Lung (tissue), 12 donors: ENCODE measurements around the gene PTDSS2. TPM values are rescaled to one million over a fixed set of nuclear protein-coding genes. Genes with fewer than 3 reads are reported as not detected.
"Not testable (repeated sequence)": the region's sequence is repeated elsewhere in the genome, so short reads cannot be mapped to it uniquely, and the experiment has no call there.

ENCODE experiments used
- ATAC-seq: fragments of 200-7000 bp; cut with Tn5 transposase; one replicate; pipeline ENCODE4 v1.9.1; 2020; ENCODE audit warnings: moderate number of reproducible peaks; ENCODE audit not compliant: insufficient read depth, low FRiP score
- DNase-seq, 3 donors: peaks; one replicate each; pipeline ENCODE4 v3.0.0-alpha.2; 2013 to 2017
- H3K27ac ChIP-seq, 2 donors: one replicate each; pipeline ENCODE4 v1.5.1; 2013; ENCODE audit warnings: mild to moderate bottlenecking in 2 of 2, moderate library complexity in 2 of 2, control low read depth in 1 of 2, inconsistent platforms in 1 of 2, low read depth in 1 of 2, low read length in 1 of 2
- H3K27me3 ChIP-seq, 3 donors: one replicate each; pipeline ENCODE4 v1.5.1; 2013; ENCODE audit warnings: low read length in 2 of 3; ENCODE audit not compliant: control insufficient read depth in 3 of 3, insufficient read depth in 3 of 3
- H3K36me3 ChIP-seq, 4 donors: one replicate each; pipeline ENCODE4 v1.5.1; 2013; ENCODE audit warnings: low read length in 4 of 4, mild to moderate bottlenecking in 1 of 4, moderate library complexity in 1 of 4; ENCODE audit not compliant: control insufficient read depth in 4 of 4, insufficient read depth in 4 of 4
- H3K4me1 ChIP-seq, 5 donors: one replicate each; pipeline ENCODE4 v1.5.1; 2013; ENCODE audit warnings: low read length in 5 of 5, mild to moderate bottlenecking in 2 of 5, moderate library complexity in 1 of 5; ENCODE audit not compliant: control insufficient read depth in 5 of 5, insufficient read depth in 5 of 5
- H3K4me3 ChIP-seq: one replicate; pipeline ENCODE4 v1.5.1; 2013; ENCODE audit warnings: mild to moderate bottlenecking, control low read depth, moderate library complexity
- H3K9ac ChIP-seq, 2 donors: one replicate each; pipeline ENCODE4 v1.5.1; 2013; ENCODE audit warnings: low read length in 2 of 2, control low read depth in 1 of 2; ENCODE audit not compliant: insufficient read depth in 1 of 2
- H3K9me3 ChIP-seq, 4 donors: one replicate each; pipeline ENCODE4 v1.5.1; 2013; ENCODE audit warnings: low read length in 3 of 4, mild to moderate bottlenecking in 1 of 4, moderate library complexity in 1 of 4; ENCODE audit not compliant: control insufficient read depth in 4 of 4, insufficient read depth in 3 of 4
- WGBS, 2 donors: extraction: QIAGEN DNeasy Blood & Tissue Kit; methylation state at CpG; one replicate each; pipeline ENCODE4 v1.1.7; 2013; 5-methylcytosine and 5-hydroxymethylcytosine counted together
- polyA plus RNA-seq, 2 donors: library from polyadenylated mRNA; stranded (reverse); fragments of 200-250 nt; gene quantifications; one replicate each; pipeline ENCODE4 v1.2.1, GENCODE V29; 2013
- total RNA-seq, 2 donors: library from RNA; depleted of rRNA in 1 of 2; stranded (reverse); fragments of >200 nt in 1 of 2; gene quantifications; one replicate each; pipeline ENCODE4 v1.2.1, GENCODE V29; 2014 to 2021
- TF ChIP-seq, protein P1 (sequence below): IDR thresholded peaks from 2 replicates; pipeline ENCODE4 v1.5.1; 2012; ENCODE audit warnings: mild to moderate bottlenecking; ENCODE audit errors: control extremely low read depth, extremely low read depth
- donor health status: control.
- donor health status: control.
- donor health status: Bipolar disorder and iron deficiency.
- donor health status: healthy.
- donor health status: DM: yes; HTN: yes; CAD: no.

PTDSS2 gene
- total and polyA plus RNA-seq, 4 donors: 20.4 to 36.5 (median 28.1) TPM

GRCh38 chr11:424232-424631, 25.8 kb upstream of the PTDSS2 start:
- ATAC-seq (no peak), DNase-seq (no peak)
- Histone ChIP-seq H3K9me3 (peaks cover 0 to 3% (median 0%) of the 10 kb centered on the region in 4 donors), H3K9ac (no peak overlapping the region), H3K27me3 (peaks cover 0 to 7% (median 6%) of the 10 kb centered on the region in 3 donors), H3K36me3 (no peaks in the 10 kb centered on the region), H3K4me1 (no peaks in the 10 kb centered on the region), H3K4me3 (no peak overlapping the region), H3K27ac (no peak overlapping the region)
- TF ChIP-seq, protein P1, sequence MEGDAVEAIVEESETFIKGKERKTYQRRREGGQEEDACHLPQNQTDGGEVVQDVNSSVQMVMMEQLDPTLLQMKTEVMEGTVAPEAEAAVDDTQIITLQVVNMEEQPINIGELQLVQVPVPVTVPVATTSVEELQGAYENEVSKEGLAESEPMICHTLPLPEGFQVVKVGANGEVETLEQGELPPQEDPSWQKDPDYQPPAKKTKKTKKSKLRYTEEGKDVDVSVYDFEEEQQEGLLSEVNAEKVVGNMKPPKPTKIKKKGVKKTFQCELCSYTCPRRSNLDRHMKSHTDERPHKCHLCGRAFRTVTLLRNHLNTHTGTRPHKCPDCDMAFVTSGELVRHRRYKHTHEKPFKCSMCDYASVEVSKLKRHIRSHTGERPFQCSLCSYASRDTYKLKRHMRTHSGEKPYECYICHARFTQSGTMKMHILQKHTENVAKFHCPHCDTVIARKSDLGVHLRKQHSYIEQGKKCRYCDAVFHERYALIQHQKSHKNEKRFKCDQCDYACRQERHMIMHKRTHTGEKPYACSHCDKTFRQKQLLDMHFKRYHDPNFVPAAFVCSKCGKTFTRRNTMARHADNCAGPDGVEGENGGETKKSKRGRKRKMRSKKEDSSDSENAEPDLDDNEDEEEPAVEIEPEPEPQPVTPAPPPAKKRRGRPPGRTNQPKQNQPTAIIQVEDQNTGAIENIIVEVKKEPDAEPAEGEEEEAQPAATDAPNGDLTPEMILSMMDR: no peak
- 92 to 97% methylated on average over 4 of the region's 4 CpGs for WGBS, 2 donors

DNA sequence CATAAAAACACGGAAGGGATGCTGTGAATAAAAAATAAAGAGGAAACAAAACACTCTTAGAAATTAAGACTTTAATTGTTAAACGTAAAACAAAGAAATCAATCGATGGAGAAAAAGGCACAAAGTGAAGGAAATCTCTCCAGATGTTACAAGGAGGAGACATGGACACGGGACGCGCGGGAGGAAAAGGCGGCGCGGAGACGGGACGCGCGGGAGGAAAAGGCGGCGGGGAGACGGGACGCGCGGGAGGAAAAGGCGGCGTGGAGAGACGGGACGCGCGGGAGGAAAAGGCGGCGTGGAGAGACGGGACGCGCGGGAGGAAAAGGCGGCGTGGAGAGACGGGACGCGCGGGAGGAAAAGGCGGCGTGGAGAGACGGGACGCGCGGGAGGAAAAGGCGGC, 25.3 kb upstream of the PTDSS2 start:
- H3K36me3 ChIP-seq, H3K4me3 ChIP-seq, H3K4me1 ChIP-seq, H3K27me3 ChIP-seq, ATAC-seq, H3K9me3 ChIP-seq, H3K9ac ChIP-seq, H3K27ac ChIP-seq, DNase-seq: not testable (repeated sequence)
- WGBS, 2 donors: 62 to 66% methylated on average over 26 to 27 of the region's 45 CpGs

GRCh38 chr11:425301-425700, 24.8 kb upstream of the PTDSS2 start:
- H3K9me3 ChIP-seq: peaks cover 0 to 3% (median 0%) of the 10 kb centered on the region in 4 donors
- peaks cover 0 to 7% (median 2%) of the 10 kb centered on the region in 3 donors for H3K27me3 ChIP-seq
- DNase-seq (no peak), ATAC-seq (no peak)
- H3K36me3 ChIP-seq: no peaks in the 10 kb centered on the region
- H3K4me3 ChIP-seq: no peak overlapping the region
- H3K9ac ChIP-seq: no peak overlapping the region
- H3K27ac ChIP-seq: no peak overlapping the region
- no peaks in the 10 kb centered on the region for H3K4me1 ChIP-seq
- 72 to 80% methylated on average over 4 of the region's 4 CpGs for WGBS, 2 donors
- TF ChIP-seq, protein P1: no peak

- peaks cover 0 to 7% (median 2%) of the 10 kb centered on the region in 3 donors for H3K27me3 ChIP-seq
- peaks cover 0 to 3% (median 0%) of the 10 kb centered on the region in 4 donors for H3K9me3 ChIP-seq
- no peak overlapping the region for H3K9ac ChIP-seq
- no peak overlapping the region for H3K27ac ChIP-seq
- H3K4me3 ChIP-seq: no peak overlapping the region
- H3K36me3 ChIP-seq: no peaks in the 10 kb centered on the region
- ATAC-seq (no peak), DNase-seq (no peak)
- H3K4me1 ChIP-seq: no peaks in the 10 kb centered on the region
- TF ChIP-seq, protein P1: no peak
- 91 to 92% methylated on average over 8 of the region's 8 CpGs for WGBS, 2 donors
Observed at GRCh38 chr11:426851-427250, 23.2 kb upstream of the PTDSS2 start.
